Body of pancreas (tissue), 4 donors: ENCODE data around the gene ARL13B. TPM values are rescaled to one million over a fixed set of nuclear protein-coding genes. Genes with fewer than 3 reads are reported as not detected.
A peak's percentile ranks its signal among the peaks of the same experiment; 100 is the strongest.

Source experiments
- ATAC-seq: fragments of 150-250 bp; one replicate; pipeline ENCODE4 v1.9.1; 2016
- DNase-seq, 4 donors: peaks; one replicate each; pipeline ENCODE4 v3.0.0-alpha.2; 2019
- H3K27ac ChIP-seq, 4 donors: fragments of 200-600 bp; sonication (generic); 1 replicate in 3 of 4; 2 replicates in 1 of 4; pipeline versions ENCODE4 v1.5.1 to v1.6.1; 2016 to 2019; ENCODE audit warnings: mild to moderate bottlenecking in 1 of 4, mixed read lengths in 1 of 4, moderate library complexity in 1 of 4
- H3K27me3 ChIP-seq, 2 donors: fragments of 200-600 bp; sonication (generic); one replicate each; pipeline ENCODE4 v1.6.0; 2016; ENCODE audit warnings: mild to moderate bottlenecking in 1 of 2
- H3K36me3 ChIP-seq, 2 donors: fragments of 200-600 bp; sonication (generic); replicated peaks in 1 of 2; 2 replicates each; pipeline ENCODE4 v1.5.1; 2016; ENCODE audit warnings: low read depth in 2 of 2; ENCODE audit not compliant: insufficient read depth in 1 of 2
- H3K4me1 ChIP-seq: fragments of 200-600 bp; sonication (generic); one replicate; pipeline ENCODE4 v1.6.0; 2016
- H3K4me3 ChIP-seq, 2 donors: fragments of 200-600 bp; sonication (generic); 1 replicate in 1 of 2; 2 replicates in 1 of 2; pipeline ENCODE4 v1.5.1; 2016 to 2019
- H3K9me3 ChIP-seq, 3 donors: fragments of 200-600 bp; sonication (generic); 1 replicate in 2 of 3; 2 replicates in 1 of 3; pipeline ENCODE4 v1.5.1; 2016
- POLR2A ChIP-seq, 3 donors: fragments of 450-650 bp; IDR thresholded peaks; one replicate each; pipeline ENCODE4 v1.6.1; 2016; ENCODE audit warnings: antibody characterized with exemption in 3 of 3, mild to moderate bottlenecking in 2 of 3
- WGBS, 2 donors: methylation state at CpG; one replicate each; pipeline ENCODE4 v1.1.5; 2017; 5-methylcytosine and 5-hydroxymethylcytosine counted together
- intact Hi-C: fragments of 100-400 bp; cut with DNase I; formaldehyde crosslinking; loops from one replicate; pipeline ENCODE4 v1.15.1; 2023
- total RNA-seq, 2 donors: library from RNA; depleted of rRNA; stranded (reverse); fragments of >200 nt; gene quantifications; one replicate each; pipeline ENCODE4 v1.1.0, GENCODE V29; 2016
- TF ChIP-seq, protein P1 (sequence below), 7 experiments: fragments of 450-650 bp in 4 of 7; fragments of 200-600 bp in 3 of 7; sonication (generic) in 3 of 7; IDR thresholded peaks; one replicate each; pipeline ENCODE4 v1.5.1; 2016 to 2019; ENCODE audit warnings: antibody characterized with exemption in 7 of 7

Gene ARL13B
- total RNA-seq, 2 donors from 2014 or later, result 6.7 to 10.5 TPM

DNA sequence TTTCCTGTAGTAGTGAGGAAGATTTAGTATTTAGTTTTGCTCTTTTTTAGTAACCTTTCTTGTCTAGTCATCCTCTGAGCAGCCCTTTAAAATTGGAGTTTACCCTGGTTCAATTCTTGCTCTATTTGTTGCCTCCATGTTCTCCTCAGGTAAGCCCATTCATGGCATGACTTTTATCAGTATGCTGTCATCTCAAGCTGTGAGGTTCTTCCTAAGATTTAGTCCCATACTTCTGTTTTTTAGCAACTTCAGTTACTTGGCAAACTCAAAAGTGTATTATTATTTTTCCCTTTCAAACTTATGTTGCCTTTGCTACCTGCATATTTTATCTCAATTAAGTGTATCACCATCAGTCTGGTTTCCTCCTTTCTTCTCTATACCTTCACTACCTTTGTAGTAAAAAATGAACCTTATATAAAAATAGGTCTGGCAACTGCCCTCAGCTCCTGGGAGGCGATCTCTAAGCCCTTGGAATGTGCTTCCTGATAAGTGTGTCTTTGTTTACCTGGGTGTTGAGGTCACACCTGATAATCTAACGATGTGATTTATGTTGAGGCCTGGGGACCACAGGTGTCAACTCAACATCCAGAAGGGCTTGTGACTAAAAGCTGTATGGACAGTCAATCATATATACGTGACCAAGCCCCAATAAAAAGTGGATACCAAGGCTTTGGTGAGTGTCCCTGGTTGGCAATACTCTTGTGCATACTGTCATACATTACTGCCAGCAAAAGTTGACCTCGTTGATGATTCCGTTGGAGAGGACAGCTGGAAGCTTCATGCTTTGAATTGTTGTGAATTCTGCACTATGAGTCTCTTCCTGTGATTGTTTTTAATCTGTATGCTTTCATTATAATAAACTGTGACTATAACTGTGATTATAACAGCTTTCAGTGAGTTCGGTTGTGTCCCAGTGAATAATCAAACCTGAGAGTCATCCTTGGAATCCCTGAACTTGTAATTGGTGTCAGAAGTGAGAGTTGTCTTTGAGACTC is 86.8 kb downstream of the ARL13B start:
- intact Hi-C loops, result loop anchor here (10.0 kb wide), 1 partner anchor 92 kb away; the partner anchor contains the start of gene PROS1
- TF ChIP-seq POLR2A (IDR thresholded peaks at IDR 0.05), result no peak
- TF ChIP-seq, protein P1, sequence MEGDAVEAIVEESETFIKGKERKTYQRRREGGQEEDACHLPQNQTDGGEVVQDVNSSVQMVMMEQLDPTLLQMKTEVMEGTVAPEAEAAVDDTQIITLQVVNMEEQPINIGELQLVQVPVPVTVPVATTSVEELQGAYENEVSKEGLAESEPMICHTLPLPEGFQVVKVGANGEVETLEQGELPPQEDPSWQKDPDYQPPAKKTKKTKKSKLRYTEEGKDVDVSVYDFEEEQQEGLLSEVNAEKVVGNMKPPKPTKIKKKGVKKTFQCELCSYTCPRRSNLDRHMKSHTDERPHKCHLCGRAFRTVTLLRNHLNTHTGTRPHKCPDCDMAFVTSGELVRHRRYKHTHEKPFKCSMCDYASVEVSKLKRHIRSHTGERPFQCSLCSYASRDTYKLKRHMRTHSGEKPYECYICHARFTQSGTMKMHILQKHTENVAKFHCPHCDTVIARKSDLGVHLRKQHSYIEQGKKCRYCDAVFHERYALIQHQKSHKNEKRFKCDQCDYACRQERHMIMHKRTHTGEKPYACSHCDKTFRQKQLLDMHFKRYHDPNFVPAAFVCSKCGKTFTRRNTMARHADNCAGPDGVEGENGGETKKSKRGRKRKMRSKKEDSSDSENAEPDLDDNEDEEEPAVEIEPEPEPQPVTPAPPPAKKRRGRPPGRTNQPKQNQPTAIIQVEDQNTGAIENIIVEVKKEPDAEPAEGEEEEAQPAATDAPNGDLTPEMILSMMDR (IDR thresholded peaks at IDR 0.05), result no peak
- 58 to 66% methylated on average over 6 of the region's 6 CpGs for WGBS, 2 donors

DNA sequence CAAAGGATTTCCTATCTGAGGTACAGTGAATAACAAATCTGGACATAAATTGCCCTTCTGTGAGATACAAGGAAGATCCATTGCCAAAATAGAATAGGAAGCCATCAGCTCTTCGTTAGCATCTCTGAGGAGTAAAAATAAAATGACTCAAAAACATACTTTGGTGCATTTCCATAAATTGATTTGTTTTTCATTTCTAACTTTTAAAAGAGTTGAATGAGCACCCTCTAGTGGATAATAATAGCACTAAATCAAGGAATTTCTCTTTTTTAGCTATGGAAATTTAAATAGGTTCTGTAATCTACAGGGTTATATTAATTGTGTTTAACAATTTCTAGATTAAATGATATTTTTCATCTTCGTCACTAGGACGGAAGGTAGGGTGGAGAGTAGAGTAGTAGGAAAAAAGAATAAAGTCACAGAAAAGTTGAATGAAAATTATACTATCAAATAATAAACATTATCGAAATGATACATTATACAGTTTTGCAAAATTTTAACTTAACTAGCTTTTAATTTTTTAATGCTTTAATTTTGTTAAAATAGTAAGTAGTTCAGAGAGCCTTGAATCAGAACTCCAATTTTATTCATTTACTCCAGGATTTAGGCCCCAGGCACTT is 89.3 kb downstream of the ARL13B start:
- H3K4me1 ChIP-seq, result peaks cover 26% of the 10 kb centered on the region
- H3K4me3 ChIP-seq, result no peak overlapping the region
- TF ChIP-seq POLR2A (IDR thresholded peaks at IDR 0.05), result no peak
- TF ChIP-seq, protein P1 (IDR thresholded peaks at IDR 0.05), result peak in 6 of 7 experiments; percentile 55 to 88 (median 64)
- no peaks in the 10 kb centered on the region for H3K9me3 ChIP-seq
- no peaks in the 10 kb centered on the region for H3K36me3 ChIP-seq
- H3K27me3 ChIP-seq, result no peaks in the 10 kb centered on the region
- no peak overlapping the region for H3K27ac ChIP-seq
- no peak for DNase-seq
- peak; percentile 15 for ATAC-seq
- WGBS, 2 donors, result 23 to 33% methylated on average over 4 of the region's 4 CpGs
- intact Hi-C loops, result loop anchor here (10.0 kb wide), 1 partner anchor 95 kb away; the partner anchor contains the start of gene PROS1

More for the DNA sequence above, 86.8 kb downstream of the ARL13B start:
- DNase-seq (no peak), ATAC-seq (no peak)
- H3K9me3 ChIP-seq, result no peaks in the 10 kb centered on the region
- no peak overlapping the region for H3K4me3 ChIP-seq
- peak overlapping the region in 1 of 4 donors; percentile 5 for H3K27ac ChIP-seq
- H3K4me1 ChIP-seq, result peaks cover 38% of the 10 kb centered on the region
- H3K36me3 ChIP-seq, result no peaks in the 10 kb centered on the region
- H3K27me3 ChIP-seq, result no peaks in the 10 kb centered on the region

- no peak overlapping the region for H3K4me3 ChIP-seq
- intact Hi-C loops, result loop anchor here (5.0 kb wide), 1 partner anchor 73 kb away; no protein-coding TSS in a partner anchor
- WGBS, 2 donors, result 93 to 97% methylated on average over 6 of the region's 6 CpGs
- no peaks in the 10 kb centered on the region for H3K9me3 ChIP-seq
- ATAC-seq (no peak), DNase-seq (no peak)
- H3K27ac ChIP-seq, result no peak overlapping the region
- no peaks in the 10 kb centered on the region for H3K27me3 ChIP-seq
- H3K36me3 ChIP-seq, result no peaks in the 10 kb centered on the region
- TF ChIP-seq, protein P1 (IDR thresholded peaks at IDR 0.05), result no peak
- TF ChIP-seq POLR2A (IDR thresholded peaks at IDR 0.05), result no peak
- peaks cover 16% of the 10 kb centered on the region for H3K4me1 ChIP-seq
Measured at GRCh38 chr3:94070341-94070911, 90.5 kb downstream of the ARL13B start.

GRCh38 chr3:94071713-94072284 is 91.8 kb downstream of the ARL13B start:
- WGBS, 2 donors, result 68 to 69% methylated on average over 4 of the region's 4 CpGs
- no peaks in the 10 kb centered on the region for H3K36me3 ChIP-seq
- DNase-seq (peak in 1 of 4 donors; percentile 20), ATAC-seq (no peak)
- no peak overlapping the region for H3K27ac ChIP-seq
- no peaks in the 10 kb centered on the region for H3K9me3 ChIP-seq
- TF ChIP-seq, protein P1 (IDR thresholded peaks at IDR 0.05), result no peak
- TF ChIP-seq POLR2A (IDR thresholded peaks at IDR 0.05), result no peak
- intact Hi-C loops, result loop anchor here (5.0 kb wide), 1 partner anchor 74 kb away; no protein-coding TSS in a partner anchor
- H3K4me1 ChIP-seq, result peaks cover 3% of the 10 kb centered on the region
- no peaks in the 10 kb centered on the region for H3K27me3 ChIP-seq
- H3K4me3 ChIP-seq, result no peak overlapping the region
